HG02884 (cell line): ENCODE measurements around the gene UBR7.
"Not testable (repeated sequence)": the region's sequence is repeated elsewhere in the genome, so short reads cannot be mapped to it uniquely, and the experiment has no call there.

Experiments
- ATAC-seq: cut with Tn5 transposase; IDR thresholded peaks from one replicate; pipeline ENCODE4 v1.9.1; 2021; ENCODE audit warnings: mild to moderate bottlenecking, moderate library complexity; ENCODE audit not compliant: unreplicated experiment

The UBR7 gene

GRCh38 chr14:93186956-93187355 lies 20.1 kb upstream of the UBR7 start:
- ATAC-seq = no peak

DNA sequence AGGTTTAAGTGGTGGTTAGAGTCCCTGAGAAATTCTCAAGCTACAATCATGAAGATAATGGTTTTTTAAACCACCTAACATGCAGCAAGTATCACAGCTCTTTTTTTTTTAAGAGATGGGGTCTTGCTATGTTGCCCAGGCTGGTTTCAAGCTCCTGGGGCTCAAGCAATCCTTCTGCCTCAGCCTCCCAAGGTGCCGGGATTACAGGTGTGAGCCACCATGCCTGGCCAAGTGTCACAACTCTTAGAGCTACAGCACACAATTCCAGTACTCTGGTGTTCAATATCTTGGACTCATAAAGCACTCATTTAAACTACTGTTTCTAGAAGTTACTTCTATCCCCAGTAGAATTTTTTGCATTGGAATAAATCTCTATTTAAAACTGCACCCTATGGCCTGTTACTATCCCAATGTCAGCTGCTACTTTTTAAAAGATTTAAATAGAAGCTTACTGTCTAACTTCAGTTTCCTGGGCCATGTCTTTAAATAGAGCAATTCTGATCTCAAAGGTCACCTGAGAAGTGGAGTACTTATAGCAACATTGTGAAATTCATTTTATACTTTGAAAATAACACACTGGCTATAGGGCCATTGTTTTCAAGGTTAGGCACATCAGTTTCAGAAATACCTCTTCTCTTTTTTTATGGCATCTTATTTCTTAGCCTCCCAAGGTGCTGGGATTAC lies 11.6 kb upstream of the UBR7 start:
- no peak for ATAC-seq

DNA sequence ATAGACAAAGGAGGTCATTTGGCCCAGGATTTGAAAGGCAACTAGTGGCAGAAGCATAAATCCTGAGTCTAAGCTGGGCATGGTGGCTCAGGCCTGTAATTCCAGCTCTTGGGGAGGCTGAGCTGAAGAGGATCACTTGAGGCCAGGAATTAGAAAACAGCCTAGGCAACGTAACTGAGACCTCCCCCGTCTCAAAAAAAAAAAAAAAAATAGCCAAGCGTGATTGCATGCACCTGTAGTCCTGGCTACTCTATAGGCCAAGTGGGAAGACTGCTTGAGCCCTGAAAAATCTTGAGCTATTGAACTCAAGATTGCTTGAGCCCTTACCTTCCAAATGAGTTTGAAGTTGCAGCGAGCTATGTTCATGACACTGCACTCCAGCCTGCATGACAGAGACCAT lies 8.0 kb upstream of the UBR7 start:
- ATAC-seq = no peak

- ATAC-seq = no peak
Observed at GRCh38 chr14:93200553-93200952, 6.5 kb upstream of the UBR7 start.

DNA sequence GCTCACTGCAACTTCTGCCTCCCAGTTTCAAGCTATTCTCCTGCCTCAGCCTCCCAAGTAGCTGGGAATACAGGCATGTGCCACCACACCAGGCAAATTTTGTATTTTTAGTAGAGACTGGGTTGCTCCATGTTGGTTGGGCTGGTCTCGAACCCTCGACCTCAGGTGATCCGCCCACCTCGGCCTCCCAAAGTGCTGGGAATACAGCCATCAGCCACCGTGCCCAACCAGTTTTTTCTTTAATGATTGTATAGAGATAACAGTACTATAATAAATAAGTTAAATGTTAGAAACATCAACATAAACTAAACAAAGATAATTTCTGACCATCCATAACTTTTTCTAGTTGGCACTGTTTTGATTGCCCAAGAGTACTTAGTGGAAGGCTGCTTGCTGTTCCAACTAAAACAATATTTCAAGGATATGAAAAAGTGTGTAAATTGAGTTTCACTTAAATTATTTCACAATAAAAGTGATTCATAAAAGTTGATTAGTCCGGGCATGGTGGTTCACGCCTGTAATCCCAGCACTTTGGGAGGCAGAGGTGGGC lies 5.8 kb upstream of the UBR7 start:
- ATAC-seq = no peak

- ATAC-seq = peak; percentile 34
Observed at GRCh38 chr14:93207468-93208308, 632 bp downstream of the UBR7 start.

GRCh38 chr14:93212432-93212831 lies 5.4 kb downstream of the UBR7 start:
- peak; percentile 45 for ATAC-seq

- ATAC-seq = no peak
Observed at GRCh38 chr14:93214598-93214997, 7.5 kb downstream of the UBR7 start.

DNA sequence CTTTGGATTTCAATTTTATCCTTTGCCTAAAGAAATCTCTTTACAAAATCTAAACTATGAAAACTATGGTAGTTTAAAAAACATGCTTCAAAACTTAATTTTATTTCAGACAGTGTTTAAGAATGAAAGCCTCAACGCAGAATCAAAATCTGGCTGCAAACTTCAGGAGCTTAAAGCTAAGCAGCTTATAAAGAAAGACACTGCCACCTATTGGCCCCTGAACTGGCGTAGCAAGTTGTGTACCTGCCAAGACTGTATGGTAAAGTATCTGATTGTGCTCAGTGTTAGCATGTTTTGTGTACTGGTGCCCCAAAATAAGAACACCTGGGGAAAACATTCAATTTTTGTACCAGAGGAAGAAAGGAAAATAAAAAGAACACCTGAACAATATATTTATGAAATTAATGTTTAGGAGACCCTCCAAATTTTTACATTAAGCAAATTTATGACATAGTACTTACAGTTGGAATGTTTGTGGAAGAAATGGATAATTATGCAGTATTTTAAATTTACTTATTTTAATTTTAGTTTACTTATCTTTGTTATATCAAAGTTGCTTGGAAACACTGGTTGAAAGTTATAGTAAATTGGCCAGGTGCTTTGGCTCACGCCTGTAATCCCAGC lies 12.2 kb downstream of the UBR7 start:
- no peak for ATAC-seq

- no peak for ATAC-seq
Observed at GRCh38 chr14:93220509-93220908, 13.5 kb downstream of the UBR7 start.

- ATAC-seq = no peak
Observed at GRCh38 chr14:93223565-93223964, 16.5 kb downstream of the UBR7 start.

GRCh38 chr14:93228550-93228949 lies 21.5 kb downstream of the UBR7 start:
- no peak for ATAC-seq

DNA sequence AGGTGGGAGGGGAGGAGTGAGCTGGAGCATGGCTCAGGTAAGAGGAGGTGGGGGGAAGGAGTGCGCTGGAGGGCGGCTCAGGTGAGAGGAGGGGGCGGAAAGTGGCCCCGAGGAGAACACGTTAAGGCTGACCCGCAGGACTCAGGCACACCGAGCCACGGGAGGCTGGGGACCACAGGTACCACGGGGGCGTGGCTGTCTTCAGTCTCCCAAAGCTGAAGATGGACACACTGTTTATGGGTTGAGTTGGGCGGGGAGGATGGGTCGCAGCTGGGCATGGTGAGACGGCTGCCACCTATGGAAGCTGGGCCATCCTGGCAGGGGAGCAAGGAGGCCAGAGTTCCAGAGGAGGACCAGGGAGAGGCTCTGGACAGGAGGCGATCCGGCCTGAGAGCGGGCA lies 23.5 kb downstream of the UBR7 start:
- ATAC-seq = no peak

GRCh38 chr14:93231129-93231979 lies 24.3 kb downstream of the UBR7 start:
- ATAC-seq = no peak

DNA sequence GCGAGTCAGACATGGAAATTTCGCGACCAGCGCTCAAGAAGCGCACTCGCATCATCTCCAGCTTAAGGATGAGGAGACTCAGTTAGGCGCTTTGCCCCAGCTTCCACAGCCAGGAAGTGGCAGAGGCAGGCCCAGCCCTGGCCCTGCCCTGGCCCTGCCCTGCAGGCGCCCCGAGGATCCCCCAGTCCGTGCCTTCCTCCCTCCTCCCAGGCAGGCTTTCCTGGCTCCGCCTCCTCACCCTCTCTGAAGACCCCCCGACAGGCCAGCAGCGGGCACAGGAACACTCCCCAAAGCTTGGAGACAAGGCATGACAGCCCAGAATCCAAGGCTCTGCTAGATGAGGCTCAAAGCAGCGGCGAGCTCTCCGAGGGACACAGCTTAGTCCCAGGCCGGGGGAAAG lies 25.1 kb downstream of the UBR7 start:
- no peak for ATAC-seq

GRCh38 chr14:93233078-93233477 lies 26.0 kb downstream of the UBR7 start:
- not testable (repeated sequence) for ATAC-seq

GRCh38 chr14:93234798-93235197 lies 27.7 kb downstream of the UBR7 start:
- ATAC-seq = no peak

DNA sequence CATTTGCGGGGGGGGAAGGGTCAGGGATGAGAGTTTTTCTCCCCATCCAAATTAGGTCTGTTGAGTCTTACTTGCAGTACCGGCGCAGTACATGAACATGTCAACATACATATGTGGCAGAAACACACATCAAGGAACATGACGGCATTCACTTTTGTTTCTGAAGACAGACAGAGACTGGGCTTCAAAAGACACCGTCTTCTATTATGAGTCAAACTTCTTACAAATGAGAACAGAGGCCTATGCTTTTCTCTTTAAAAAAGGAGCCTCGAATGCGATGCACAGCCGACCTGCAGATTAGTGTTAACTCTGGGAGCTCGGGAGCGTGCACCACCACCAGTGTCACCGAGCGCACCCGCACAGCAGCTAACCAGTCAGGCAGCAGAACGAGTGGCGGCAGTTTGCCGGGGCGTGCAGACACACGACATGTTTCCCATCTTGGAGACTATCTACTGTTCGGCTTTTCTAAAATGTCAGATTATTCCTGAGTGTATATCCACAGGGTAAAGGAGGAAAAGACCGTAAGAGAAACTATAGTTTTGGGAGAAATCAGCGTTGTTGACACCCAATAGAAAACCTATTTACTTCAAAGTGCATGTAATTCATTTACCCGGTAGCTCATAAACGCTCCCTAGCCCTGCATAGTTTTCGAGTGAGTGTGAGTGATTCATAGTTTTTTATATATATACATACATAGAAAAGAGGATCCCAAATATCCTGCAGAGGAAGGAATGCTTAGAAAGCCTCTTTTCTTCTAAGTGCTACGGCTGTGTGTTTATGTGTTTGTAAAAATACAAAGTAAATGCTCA lies 33.0 kb downstream of the UBR7 start:
- ATAC-seq = no peak

- no peak for ATAC-seq
Observed at GRCh38 chr14:93240678-93241000, 33.6 kb downstream of the UBR7 start.
